Lung (tissue), 12 donors: Measurements from ENCODE around the gene PIGP. TPM values are rescaled to one million over a fixed set of nuclear protein-coding genes. Genes with fewer than 3 reads are reported as not detected.

Experiments used
- ATAC-seq: fragments of 200-7000 bp; cut with Tn5 transposase; one replicate; pipeline ENCODE4 v1.9.1; 2020; ENCODE audit warnings: moderate number of reproducible peaks; ENCODE audit not compliant: insufficient read depth, low FRiP score
- DNase-seq, 3 donors: peaks; one replicate each; pipeline ENCODE4 v3.0.0-alpha.2; 2013 to 2017
- H3K27ac ChIP-seq, 2 donors: one replicate each; pipeline ENCODE4 v1.5.1; 2013; ENCODE audit warnings: mild to moderate bottlenecking in 2 of 2, moderate library complexity in 2 of 2, control low read depth in 1 of 2, inconsistent platforms in 1 of 2, low read depth in 1 of 2, low read length in 1 of 2
- H3K27me3 ChIP-seq, 3 donors: one replicate each; pipeline ENCODE4 v1.5.1; 2013; ENCODE audit warnings: low read length in 2 of 3; ENCODE audit not compliant: control insufficient read depth in 3 of 3, insufficient read depth in 3 of 3
- H3K36me3 ChIP-seq, 4 donors: one replicate each; pipeline ENCODE4 v1.5.1; 2013; ENCODE audit warnings: low read length in 4 of 4, mild to moderate bottlenecking in 1 of 4, moderate library complexity in 1 of 4; ENCODE audit not compliant: control insufficient read depth in 4 of 4, insufficient read depth in 4 of 4
- H3K4me1 ChIP-seq, 5 donors: one replicate each; pipeline ENCODE4 v1.5.1; 2013; ENCODE audit warnings: low read length in 5 of 5, mild to moderate bottlenecking in 2 of 5, moderate library complexity in 1 of 5; ENCODE audit not compliant: control insufficient read depth in 5 of 5, insufficient read depth in 5 of 5
- H3K4me3 ChIP-seq: one replicate; pipeline ENCODE4 v1.5.1; 2013; ENCODE audit warnings: mild to moderate bottlenecking, control low read depth, moderate library complexity
- H3K9ac ChIP-seq, 2 donors: one replicate each; pipeline ENCODE4 v1.5.1; 2013; ENCODE audit warnings: low read length in 2 of 2, control low read depth in 1 of 2; ENCODE audit not compliant: insufficient read depth in 1 of 2
- H3K9me3 ChIP-seq, 4 donors: one replicate each; pipeline ENCODE4 v1.5.1; 2013; ENCODE audit warnings: low read length in 3 of 4, mild to moderate bottlenecking in 1 of 4, moderate library complexity in 1 of 4; ENCODE audit not compliant: control insufficient read depth in 4 of 4, insufficient read depth in 3 of 4
- CTCF ChIP-seq: IDR thresholded peaks from 2 replicates; pipeline ENCODE4 v1.5.1; 2012; ENCODE audit warnings: mild to moderate bottlenecking; ENCODE audit errors: control extremely low read depth, extremely low read depth
- WGBS, 2 donors: extraction: QIAGEN DNeasy Blood & Tissue Kit; methylation state at CpG; one replicate each; pipeline ENCODE4 v1.1.7; 2013; 5-methylcytosine and 5-hydroxymethylcytosine counted together
- polyA plus RNA-seq, 2 donors: library from polyadenylated mRNA; stranded (reverse); fragments of 200-250 nt; gene quantifications; one replicate each; pipeline ENCODE4 v1.2.1, GENCODE V29; 2013
- total RNA-seq, 2 donors: library from RNA; depleted of rRNA in 1 of 2; stranded (reverse); fragments of >200 nt in 1 of 2; gene quantifications; one replicate each; pipeline ENCODE4 v1.2.1, GENCODE V29; 2014 to 2021
- donor health status: control.
- donor health status: control.
- donor health status: Bipolar disorder and iron deficiency.
- donor health status: healthy.
- donor health status: DM: yes; HTN: yes; CAD: no.

The PIGP gene
- total and polyA plus RNA-seq, 4 donors, result 18.6 to 30.6 (median 24.1) TPM

DNA sequence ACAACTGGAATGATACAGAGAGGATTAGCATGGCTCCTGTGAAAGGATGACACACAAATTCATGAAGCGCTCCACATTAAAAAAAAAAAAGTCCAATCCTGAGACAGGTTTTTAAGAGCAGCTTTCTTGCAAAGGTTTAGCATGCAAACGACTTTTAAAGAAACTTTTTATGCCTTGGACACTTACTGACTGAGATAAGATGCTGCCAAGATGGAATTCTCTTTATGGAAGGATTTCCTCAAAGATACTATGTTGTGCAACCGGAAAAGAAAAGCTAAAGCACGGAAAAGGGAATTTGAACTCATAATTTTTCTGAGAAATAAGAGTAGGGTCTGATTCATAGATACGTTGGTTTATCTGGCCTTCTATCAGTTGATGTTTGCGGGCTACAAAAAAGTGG, 27.3 kb downstream of the PIGP start:
- H3K4me1 ChIP-seq, result no peaks in the 10 kb centered on the region
- H3K9ac ChIP-seq, result no peak overlapping the region
- no peaks in the 10 kb centered on the region for H3K27me3 ChIP-seq
- no peak for TF ChIP-seq CTCF
- no peaks in the 10 kb centered on the region for H3K9me3 ChIP-seq
- H3K36me3 ChIP-seq, result no peaks in the 10 kb centered on the region
- H3K4me3 ChIP-seq, result no peak overlapping the region
- ATAC-seq, result no peak
- peak in 1 of 3 donors; percentile 25 for DNase-seq
- H3K27ac ChIP-seq, result no peak overlapping the region
- WGBS, 2 donors, result 59 to 77% methylated on average over 6 of the region's 6 CpGs

DNA sequence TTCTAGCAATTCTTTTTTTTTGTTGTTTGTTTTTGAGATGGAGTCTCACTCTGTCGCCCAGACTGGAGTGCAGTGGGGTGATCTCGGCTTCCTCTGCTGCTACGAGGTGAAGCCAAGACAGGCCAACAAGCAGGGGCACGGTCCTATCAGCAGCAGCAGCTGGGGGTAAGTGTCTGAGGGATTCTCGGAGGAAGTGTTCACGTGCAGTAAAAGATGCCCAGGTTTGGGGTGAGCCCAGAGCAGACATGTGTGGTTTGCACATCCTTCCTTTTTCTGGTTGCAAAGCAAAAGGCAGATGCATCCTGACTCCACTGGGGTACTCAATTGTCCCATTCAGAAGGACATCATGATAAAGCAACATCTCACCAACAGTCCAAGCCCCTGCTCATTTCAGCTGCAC, 27.7 kb downstream of the PIGP start:
- H3K4me1 ChIP-seq, result no peaks in the 10 kb centered on the region
- no peak overlapping the region for H3K4me3 ChIP-seq
- TF ChIP-seq CTCF, result no peak
- no peak overlapping the region for H3K27ac ChIP-seq
- H3K9ac ChIP-seq, result no peak overlapping the region
- WGBS, 2 donors, result 19 to 59% methylated on average over 6 of the region's 6 CpGs
- H3K27me3 ChIP-seq, result no peaks in the 10 kb centered on the region
- H3K9me3 ChIP-seq, result no peaks in the 10 kb centered on the region
- DNase-seq, result no peak
- no peak for ATAC-seq
- no peaks in the 10 kb centered on the region for H3K36me3 ChIP-seq

- no peaks in the 10 kb centered on the region for H3K27me3 ChIP-seq
- H3K4me3 ChIP-seq, result no peak overlapping the region
- H3K27ac ChIP-seq, result no peak overlapping the region
- H3K36me3 ChIP-seq, result no peaks in the 10 kb centered on the region
- ATAC-seq (no peak), DNase-seq (no peak)
- TF ChIP-seq CTCF, result no peak
- H3K9ac ChIP-seq, result no peak overlapping the region
- H3K9me3 ChIP-seq, result no peaks in the 10 kb centered on the region
- H3K4me1 ChIP-seq, result no peaks in the 10 kb centered on the region
- 95 to 96% methylated on average over 3 of the region's 3 CpGs for WGBS, 2 donors
Measured at GRCh38 chr21:37044643-37045042, 28.2 kb downstream of the PIGP start.

DNA sequence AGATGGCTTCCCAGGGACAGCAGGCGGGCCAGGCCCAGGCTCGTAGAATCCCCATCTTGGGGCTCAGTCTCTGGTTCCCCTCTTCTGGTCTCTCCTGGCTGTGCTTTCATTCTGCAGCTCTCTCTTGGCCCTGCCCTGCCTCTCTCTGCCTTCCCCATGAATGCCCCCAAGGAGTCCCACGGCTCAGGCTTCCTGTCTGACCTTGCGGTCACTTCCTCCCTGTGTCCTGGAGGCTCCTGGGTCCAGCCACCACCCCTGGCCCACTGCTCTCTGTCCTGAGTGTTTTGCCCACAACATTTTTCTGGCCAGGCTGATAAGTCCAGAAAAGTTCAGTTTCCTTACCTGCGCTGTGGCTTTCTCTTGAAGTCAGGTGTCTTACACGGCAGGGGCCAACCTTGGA, 29.1 kb downstream of the PIGP start:
- Histone ChIP-seq H3K4me1 (no peaks in the 10 kb centered on the region), H3K9me3 (no peaks in the 10 kb centered on the region), H3K27ac (no peak overlapping the region), H3K36me3 (no peaks in the 10 kb centered on the region), H3K9ac (no peak overlapping the region), H3K4me3 (no peak overlapping the region), H3K27me3 (no peaks in the 10 kb centered on the region)
- 76 to 84% methylated on average over 6 of the region's 6 CpGs for WGBS, 2 donors
- TF ChIP-seq CTCF, result no peak
- no peak for ATAC-seq
- DNase-seq, result no peak
